GM12878 (cell line): ENCODE measurements around the gene PLEKHA1.

Experiments used
- ATF3 ChIP-seq: IDR thresholded peaks from 2 replicates; pipeline ENCODE4 v1.6.1; 2011; ENCODE audit warnings: low read depth, mild to moderate bottlenecking, low read length, moderate library complexity, borderline replicate concordance; ENCODE audit errors: extremely low read depth
- ATF7 ChIP-seq: fragments of 450-650 bp; IDR thresholded peaks from 2 replicates; pipeline ENCODE4 v1.6.1; 2016; ENCODE audit warnings: low read depth, mild to moderate bottlenecking
- CTCF ChIP-seq, 3 experiments: IDR thresholded peaks in 2 of 3; conservative IDR thresholded peaks in 1 of 3; 2 replicates each; pipeline ENCODE4 v1.5.1; 2011; ENCODE audit warnings: low read depth in 3 of 3, low read length in 3 of 3, mild to moderate bottlenecking in 3 of 3, control low read depth in 2 of 3, moderate library complexity in 2 of 3, inconsistent platforms in 1 of 3, mixed read lengths in 1 of 3; ENCODE audit not compliant: control insufficient read depth in 2 of 3, insufficient read depth in 1 of 3; ENCODE audit errors: extremely low read depth in 1 of 3
- EP300 ChIP-seq, 2 experiments: fragments of 150-350 bp in 1 of 2; IDR thresholded peaks; 2 replicates each; pipeline ENCODE4 v1.6.1; 2011 to 2012; ENCODE audit warnings: low read depth in 2 of 2, low read length in 2 of 2, borderline replicate concordance in 1 of 2, improper control_type of control experiment in 1 of 2, inconsistent platforms in 1 of 2; ENCODE audit not compliant: control insufficient read depth in 1 of 2
- MEF2B ChIP-seq: fragments of 450-650 bp; IDR thresholded peaks from 2 replicates; pipeline ENCODE4 v1.6.1; 2018; ENCODE audit warnings: mild to moderate bottlenecking, moderate library complexity; ENCODE audit not compliant: partially characterized antibody, poor library complexity, severe bottlenecking
- NFYB ChIP-seq: IDR thresholded peaks from 2 replicates; pipeline ENCODE4 v1.6.1; 2011; ENCODE audit warnings: low read depth, mild to moderate bottlenecking, low read length, improper control_type of control experiment, moderate library complexity; ENCODE audit not compliant: insufficient read depth
- POLR2AphosphoS5 ChIP-seq: IDR thresholded peaks from 2 replicates; pipeline ENCODE4 v1.6.1; 2011; ENCODE audit warnings: mild to moderate bottlenecking, low read length, inconsistent platforms
- SIX5 ChIP-seq: IDR thresholded peaks from 2 replicates; pipeline ENCODE4 v1.6.1; 2011; ENCODE audit warnings: mild to moderate bottlenecking, low read depth, low read length, moderate library complexity; ENCODE audit not compliant: severe bottlenecking
- SP1 ChIP-seq: IDR thresholded peaks from one replicate; pipeline ENCODE4 v1.6.1; 2011; ENCODE audit warnings: low read depth, low read length
- SRF ChIP-seq, 2 experiments: IDR thresholded peaks; 2 replicates each; pipeline ENCODE4 v1.6.1; 2011; ENCODE audit warnings: low read depth in 2 of 2, low read length in 2 of 2, mild to moderate bottlenecking in 1 of 2, moderate library complexity in 1 of 2
- YY1 ChIP-seq: IDR thresholded peaks from 2 replicates; pipeline ENCODE4 v1.6.1; 2011; ENCODE audit warnings: low read depth, mild to moderate bottlenecking, low read length
- ZBTB11 ChIP-seq: fragments of 450-650 bp; formaldehyde crosslinking; IDR thresholded peaks from 2 replicates; pipeline ENCODE4 v1.5.0; 2022; ENCODE audit warnings: mild to moderate bottlenecking, missing genetic modification characterization

- no peak for TF ChIP-seq ATF7
- TF ChIP-seq YY1 = no peak
- TF ChIP-seq CTCF (IDR thresholded peaks at IDR 0.05 in 2 of 3, conservative IDR thresholded peaks at IDR 0.05 in 1 of 3; ENCODE audit: control insufficient read depth in 2 of 3, extremely low read depth in 1 of 3, insufficient read depth in 1 of 3, low read depth in 3 of 3, low read length in 3 of 3) = no peak
- no peak for TF ChIP-seq ATF3
- TF ChIP-seq SRF (IDR thresholded peaks at IDR 0.05; ENCODE audit: low read depth in 2 of 2, low read length in 2 of 2) = no peak
- TF ChIP-seq ZBTB11 = no peak
- no peak for TF ChIP-seq NFYB
- no peak for TF ChIP-seq SIX5
- TF ChIP-seq POLR2AphosphoS5 = no peak
- TF ChIP-seq SP1 = no peak
- TF ChIP-seq MEF2B = no peak
- TF ChIP-seq EP300 (IDR thresholded peaks at IDR 0.05; ENCODE audit: borderline replicate concordance in 1 of 2, control insufficient read depth in 1 of 2, low read depth in 2 of 2, low read length in 2 of 2) = no peak
Measured at GRCh38 chr10:122331100-122331499, 43.4 kb upstream of the PLEKHA1 start.
